GM19023 (cell line): ENCODE results near the gene PANK4.

Source experiments
- ATAC-seq: cut with Tn5 transposase; IDR thresholded peaks from one replicate; pipeline ENCODE4 v1.9.1; 2021; ENCODE audit warnings: mild to moderate bottlenecking, moderate library complexity; ENCODE audit not compliant: unreplicated experiment

PANK4 gene

DNA sequence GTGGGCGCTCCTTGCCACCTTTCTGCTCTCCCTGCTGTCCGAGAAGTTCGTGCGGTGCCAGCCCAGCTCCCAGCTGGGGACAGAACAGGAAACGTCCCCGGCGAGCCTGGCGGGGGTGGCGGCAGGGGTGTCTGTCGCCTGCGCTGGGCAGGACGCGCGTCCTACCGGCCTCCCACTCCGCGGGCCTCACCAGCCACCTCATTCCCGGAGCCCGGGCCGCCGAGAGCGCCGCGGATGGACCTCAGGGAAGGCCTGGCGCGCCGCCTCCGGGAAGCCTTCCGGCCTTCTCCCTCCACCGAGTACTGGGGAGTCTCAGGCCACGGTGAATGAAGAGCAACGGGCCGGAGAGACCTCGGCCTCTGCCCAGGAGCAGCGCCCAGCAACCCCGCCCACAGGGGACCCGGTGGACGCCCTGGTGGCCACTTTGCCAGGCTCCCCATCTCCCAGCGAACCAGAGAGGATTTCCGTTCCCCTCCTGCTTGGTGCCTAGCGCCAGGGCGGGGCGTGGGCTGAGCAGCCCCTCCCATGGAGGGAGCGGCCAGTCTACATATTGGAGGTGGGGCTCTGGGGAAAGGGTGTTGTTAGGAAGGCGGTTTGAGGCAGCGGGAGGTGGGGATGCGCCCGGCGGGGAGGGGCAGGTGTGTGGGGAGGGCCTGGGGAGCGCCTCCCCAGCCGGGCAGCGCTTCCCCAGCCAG lies 20.3 kb upstream of the PANK4 start:
- ATAC-seq, result peak; percentile 29

DNA sequence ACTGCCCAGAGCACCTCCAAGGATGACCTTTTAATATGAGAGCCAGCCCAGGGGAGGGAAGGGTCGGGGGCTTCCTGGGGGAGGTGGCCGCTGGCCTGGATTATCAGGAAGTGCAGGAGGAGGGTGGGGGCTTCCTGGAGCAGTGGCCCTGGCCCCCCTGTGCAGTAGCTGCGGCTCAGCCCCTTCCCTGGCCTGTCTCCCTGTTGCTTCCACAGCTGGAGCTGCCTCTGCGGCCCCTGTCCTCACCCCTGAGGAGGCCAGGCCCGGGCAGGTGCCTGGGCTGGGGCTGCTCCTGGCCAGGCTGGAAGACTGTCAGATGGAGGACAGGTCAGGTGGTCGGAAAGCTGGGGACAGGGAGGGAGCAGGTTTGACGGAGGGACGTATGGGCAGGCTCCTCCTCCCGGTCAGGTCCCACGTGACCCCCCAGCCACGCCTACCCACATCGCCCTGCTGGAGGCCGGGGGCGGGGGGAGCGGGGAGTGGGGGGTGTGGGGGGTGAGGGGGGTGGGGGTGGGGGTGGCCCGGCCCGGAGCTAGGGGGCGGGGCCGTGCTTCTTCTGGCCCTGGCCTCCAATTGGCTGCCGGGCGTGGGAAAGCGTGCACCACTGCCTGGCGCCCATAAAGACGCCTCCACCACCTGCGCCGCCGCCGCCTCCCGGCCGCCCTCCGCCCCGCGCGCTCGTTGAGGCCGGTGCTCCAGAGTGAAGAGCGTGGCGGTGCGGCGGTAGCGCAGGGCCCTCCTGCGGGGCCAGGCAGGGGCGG lies 19.5 kb upstream of the PANK4 start:
- ATAC-seq, result peak; percentile 38

DNA sequence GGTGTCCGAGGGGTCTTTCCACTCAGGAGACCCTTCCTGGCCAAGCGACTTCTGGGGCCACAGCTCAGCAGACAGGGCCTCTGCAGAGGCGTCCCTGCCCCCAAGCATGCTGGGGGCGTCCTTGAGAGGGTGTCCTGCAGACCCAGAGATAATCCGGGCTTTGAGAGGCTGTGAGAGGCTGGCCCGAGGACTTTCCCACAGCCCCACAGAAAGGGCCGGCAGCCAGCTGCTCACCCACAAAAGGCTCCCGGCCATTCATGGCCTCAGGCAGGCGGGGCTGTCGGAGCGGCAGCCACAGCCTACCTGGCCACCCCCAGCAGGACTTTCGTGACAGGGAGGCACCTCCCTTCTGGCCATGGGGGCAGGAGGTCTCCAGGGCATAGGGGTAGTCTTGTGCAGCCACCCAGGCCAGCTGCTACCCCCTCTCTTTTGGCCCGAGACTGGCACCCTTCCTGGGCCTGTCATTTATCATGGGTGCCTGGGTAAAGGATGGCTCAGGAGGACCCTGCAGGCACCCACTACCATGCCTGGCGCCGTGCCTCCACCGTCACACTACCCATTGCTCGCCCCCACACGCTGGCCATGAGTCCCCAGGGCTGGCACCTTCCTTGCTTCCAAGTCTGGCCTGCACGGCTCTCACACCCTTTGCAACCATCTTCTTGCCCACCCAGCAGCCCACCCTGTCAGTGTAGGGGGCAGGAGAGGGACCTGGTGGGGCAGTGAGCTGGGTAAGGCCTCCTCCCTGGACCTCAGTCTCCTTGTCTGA lies 18.7 kb upstream of the PANK4 start:
- ATAC-seq, result no peak

DNA sequence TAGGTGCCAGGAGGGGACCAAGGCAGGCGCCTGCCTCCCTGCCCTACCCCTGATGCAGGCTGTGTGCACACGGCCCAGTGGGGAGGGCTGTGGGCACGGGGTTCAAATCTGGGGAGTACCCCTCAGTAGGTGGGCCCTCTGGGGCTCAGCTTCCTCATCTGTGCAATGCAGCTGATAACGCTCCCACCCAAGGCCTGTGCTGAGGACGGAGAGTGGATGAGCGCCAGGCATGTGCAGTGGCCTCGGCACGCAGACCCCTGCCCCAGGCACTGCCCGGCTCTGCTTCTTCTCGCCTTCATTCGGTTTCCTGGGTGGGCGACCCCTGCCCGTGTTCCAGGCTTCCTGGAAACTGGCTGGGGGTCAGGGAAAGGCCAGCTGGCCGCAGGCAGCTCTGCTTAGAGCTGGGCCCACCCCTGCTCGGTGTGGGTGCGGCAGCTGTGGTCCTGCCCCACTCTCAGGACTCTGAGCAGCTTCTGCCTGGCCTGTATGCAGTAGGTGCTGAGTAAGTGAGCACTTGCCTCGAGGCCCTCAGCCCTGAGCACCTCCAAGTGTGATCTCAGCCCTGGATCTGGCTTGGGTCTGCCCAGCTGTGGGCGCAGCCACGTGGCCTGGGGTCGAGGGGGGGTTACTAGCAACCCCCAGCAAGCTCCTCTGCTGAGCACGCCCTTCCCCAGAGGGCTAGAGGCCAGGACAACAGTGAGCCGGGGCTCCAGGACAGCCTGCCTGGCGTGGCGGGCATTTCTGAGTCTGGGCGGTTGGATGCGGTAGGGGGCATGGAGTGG lies 17.9 kb upstream of the PANK4 start:
- no peak for ATAC-seq

DNA sequence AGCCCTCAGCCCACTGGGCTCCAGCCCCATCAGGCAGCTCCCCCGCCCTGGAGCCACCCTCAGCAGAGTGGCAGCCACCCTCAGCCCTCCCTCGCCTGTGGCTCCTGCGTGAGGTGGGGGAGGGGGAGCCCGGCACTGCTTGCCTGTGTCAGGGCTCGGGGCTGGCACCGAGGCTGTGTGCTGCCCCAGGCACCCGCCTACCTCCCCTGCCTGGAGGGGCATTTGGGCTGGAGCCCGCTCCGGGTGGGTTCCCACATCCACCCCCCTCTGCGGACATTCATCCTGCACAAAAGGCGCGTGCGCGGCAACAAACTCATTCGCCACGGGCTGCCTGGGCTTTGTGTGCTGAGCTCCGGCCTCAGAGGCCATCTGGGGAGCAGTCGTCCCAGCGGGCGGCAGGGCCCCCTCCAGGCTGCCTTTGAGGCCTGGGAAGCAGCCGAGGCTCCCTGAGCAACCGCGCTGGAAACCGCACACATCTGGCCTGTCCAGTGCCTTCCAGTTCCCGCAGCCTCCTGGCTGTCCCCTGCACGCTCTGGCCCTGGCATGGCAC lies 17.2 kb upstream of the PANK4 start:
- no peak for ATAC-seq

DNA sequence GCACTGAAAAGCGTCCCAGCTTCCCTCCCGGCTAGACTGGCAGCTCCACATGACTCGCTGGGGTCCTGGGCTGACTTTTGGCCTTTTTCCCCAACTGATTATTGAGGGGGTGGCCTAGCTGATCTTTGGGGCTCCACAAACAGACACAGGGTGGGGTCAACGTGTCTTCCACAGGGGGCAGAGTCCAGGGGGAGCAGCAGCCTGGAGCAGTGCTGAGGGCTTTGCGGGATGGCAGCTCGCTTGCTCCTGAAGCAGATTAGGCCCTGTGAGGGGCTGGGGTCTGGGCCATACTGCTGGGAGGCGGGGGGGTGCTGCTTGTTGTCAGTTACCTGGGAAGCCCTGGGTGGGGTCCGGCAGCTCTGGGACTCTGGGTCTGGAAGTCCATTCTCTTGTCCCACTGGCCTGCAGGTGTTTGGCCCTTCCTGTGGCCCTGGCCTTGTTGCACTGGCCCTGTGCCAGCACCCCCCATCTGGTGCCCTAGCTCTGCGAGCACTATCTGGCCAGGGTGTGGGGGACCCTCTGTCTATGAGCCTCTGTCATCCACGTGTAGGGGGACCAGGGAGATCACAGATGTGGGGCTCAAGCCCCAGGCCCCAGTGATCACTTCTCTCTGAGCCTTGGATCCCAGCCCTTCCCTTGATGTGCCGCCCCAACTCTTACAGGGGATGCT lies 16.0 kb upstream of the PANK4 start:
- no peak for ATAC-seq

DNA sequence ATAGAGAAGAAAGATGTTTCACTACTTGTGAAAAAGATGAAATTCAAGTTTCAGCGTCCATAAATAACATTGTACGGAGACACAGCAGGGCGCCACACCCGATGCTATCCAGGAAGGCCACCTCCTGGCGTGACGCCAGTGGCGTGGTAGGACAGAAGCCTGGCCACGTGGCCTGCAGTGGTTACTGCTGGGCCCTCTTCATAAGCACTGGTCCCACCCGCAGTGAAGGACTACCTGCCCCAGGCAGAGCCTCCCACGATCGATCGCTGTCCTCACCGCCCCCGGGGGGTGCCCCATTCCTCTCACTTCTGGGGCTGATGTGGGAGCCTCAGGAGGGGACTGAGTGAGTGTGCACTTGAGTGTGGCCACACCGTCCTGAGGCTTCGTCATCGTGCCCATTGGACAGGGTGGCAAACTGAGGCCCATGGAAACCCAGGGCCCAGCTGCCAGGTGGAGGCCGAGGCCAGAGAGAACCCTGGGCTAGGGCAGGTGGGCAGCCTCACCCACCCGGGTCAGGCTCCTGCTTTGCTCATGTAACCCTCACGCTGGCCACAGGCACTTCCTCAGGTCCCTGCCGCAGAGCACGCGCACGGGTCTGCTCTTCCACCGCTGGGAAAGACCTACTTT lies 15.3 kb upstream of the PANK4 start:
- ATAC-seq, result no peak

DNA sequence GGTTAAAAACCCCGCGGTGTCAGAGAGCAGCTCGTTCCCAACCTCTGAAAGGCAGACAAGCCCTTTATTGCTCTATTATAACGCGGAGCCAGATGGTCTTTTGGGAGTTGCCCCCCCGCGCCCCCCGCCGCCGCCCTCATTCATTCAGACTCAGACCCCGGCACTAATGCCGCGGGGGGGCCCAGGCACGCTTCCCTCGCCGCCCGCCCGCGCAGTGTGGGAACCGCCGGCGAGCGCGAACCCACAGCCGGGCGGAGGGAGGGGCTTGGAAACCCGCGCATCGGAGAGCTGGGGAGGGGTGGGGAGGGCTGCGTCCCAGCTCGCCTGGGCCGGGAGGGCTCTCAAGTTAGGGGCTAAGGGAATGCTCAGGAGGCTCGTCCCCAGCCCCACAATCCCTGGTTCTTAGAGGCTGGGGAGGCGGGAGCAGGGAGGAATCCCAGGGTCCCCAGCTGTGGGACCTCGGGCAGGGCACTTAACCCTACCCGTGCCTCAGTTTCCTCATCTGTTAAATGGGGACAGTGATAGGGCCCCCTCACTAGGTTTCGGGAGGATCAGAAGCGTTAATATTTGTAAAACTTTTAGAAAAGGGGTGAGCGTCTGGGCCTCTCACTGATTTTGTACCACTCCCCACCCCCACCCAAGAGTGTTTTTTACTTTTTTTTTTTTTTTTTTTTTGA lies 14.6 kb upstream of the PANK4 start:
- ATAC-seq, result no peak

DNA sequence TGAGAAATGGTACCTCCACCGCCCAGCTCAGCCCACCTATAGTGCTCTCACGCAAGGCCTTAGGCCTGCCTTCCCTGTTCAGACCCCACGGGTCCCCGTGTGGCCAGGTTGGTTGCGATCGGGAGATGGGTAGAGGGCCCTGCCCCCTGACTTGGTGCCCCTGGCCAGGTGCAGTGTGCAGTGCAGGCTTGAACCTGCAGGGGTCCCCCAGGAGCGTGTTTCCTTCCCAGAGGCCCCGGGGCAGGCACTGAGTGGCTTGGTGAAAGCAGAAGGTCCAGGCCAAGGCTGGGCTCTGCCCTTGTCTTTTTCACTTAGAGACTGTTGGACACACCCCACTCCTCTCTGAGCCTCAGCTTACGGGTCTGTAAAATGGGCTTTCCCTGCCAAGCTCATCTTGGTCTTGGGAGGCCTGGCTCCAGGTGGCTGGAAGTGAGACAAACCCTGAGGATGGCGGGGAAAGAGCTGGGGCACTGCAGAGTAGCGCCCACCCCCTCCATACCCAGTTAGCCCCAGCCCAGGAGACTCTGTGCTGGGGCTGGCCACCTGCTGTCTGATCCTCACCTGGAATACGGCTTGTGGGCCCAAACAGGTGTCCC lies 13.0 kb upstream of the PANK4 start:
- ATAC-seq, result no peak

DNA sequence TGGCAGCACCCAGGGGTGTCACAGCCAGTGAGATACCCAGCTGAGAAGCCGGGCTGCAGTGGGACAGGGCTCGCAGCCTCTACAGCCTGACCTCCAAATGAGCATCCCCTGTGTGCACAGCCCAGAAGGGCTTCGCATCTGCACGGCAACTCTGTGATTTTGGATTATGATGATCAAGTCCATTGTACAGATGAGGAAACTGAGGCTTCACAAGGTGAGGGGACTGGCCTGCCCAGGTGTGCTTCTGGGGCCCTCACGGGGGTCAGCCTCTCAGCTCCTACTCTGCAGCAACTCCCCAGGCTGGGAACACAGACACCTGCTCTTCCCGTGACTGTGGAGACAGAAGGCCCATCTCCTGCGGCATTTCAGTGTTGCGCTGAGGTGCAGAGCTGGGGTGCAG lies 12.5 kb upstream of the PANK4 start:
- ATAC-seq, result no peak

DNA sequence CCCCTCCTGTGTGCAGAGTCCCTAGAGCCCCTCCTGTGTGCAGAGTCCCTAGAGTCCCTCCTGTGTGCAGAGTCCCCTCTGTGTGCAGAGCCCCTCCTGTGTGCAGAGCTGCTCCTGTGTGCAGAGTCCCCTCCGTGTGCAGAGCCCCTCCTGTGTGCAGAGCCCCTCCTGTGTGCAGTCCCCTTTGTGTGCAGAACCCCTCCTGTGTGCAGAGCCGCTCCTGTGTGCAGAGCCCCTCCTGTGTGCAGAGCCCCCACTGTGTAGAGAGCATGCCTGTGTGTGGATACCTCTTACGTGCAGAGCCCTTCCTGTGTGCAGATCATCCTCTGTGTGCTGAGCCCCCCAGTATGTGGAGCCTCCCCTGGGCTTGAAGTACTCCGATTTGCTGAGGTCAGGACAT lies 12.0 kb upstream of the PANK4 start:
- ATAC-seq, result no peak

DNA sequence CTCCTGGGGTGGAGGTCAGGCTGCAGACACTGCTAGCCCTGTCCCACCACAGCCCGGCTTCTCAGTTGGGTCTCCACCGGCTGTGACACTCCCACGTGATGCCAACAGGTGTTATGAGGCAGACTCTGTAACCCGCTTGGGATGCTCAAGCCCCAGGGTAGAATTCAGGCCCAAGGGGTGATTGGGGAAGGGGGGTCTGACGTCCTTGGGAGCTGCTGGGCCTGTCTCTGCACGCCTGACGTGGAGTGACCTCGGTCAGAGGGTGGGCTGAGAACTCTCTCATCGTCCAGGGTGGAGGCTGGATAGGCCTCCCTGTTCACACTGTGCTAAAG lies 11.4 kb upstream of the PANK4 start:
- ATAC-seq, result no peak

DNA sequence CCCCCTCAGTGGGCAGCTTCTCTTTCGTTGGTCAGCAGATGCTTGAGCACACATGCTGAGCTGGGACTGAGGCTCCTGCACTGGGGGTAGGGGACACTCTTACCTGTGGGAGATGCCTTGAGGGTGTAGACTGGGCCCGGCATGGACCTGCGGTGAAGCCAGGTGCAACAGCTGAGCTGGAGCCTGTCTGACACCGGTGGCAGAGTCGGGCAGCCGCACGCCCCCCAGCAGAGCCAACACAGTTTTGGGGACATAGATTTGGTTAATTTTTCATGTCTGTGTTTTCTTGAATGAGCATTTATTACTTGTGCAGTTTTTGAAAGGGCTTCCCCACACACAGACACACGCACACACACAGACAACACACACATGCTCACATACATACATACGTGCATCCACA lies 9.6 kb upstream of the PANK4 start:
- no peak for ATAC-seq

DNA sequence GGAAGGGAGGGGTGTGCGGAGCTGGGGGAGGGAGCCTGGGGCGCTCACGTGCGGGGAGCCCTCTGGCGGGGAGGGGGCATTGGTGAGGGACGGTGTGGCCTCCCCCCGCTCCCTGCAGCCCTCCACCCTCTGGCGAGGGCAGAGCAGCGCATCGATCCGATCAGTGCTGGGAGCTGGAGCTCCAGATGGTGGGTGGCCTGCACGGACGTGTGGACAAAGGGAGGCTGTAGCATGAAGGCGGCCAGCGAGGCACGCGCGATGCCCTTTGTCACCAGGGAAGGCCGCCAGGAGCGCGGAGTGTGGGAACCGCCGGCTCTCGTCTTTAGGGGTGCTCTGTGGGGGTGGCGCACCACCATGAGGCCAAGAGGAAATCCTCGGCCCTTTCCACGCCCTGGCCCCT lies 9.1 kb upstream of the PANK4 start:
- ATAC-seq, result no peak

DNA sequence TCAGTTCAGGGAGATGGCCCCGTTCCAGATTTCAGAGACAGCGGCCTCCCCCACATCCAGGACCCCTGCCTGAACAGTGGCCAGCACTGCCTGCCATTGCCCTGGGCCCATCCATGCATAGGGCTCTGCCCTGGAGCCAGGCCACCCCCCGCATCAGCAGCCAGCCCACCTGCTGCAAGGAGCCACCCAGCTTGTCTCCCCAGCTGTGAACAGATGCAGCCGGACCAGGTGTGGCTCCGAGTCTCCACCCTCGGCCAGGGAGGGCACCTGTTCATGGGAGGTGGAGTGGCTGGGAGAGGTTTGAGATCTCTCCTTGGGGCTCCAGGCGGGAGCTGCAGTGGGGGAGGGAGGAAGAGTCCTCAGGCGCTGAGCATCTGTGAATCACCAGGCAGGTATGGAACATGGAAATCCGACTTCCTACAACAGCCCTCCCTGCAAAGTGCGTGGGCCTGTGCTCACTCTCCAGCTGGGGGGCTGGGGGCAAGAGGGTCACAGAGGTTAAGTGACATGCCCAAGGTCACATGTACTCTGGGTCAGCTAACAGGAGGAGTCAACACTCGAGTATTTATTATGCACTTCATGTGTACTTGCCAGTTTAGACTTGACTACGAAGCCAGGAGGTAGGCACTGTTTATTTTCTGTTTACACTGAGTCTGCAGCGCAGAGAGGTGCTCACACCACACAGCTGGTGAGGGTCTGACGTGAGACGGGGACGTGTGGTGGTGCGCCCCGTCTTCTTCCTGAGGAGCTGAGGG lies 8.5 kb upstream of the PANK4 start:
- ATAC-seq, result no peak

DNA sequence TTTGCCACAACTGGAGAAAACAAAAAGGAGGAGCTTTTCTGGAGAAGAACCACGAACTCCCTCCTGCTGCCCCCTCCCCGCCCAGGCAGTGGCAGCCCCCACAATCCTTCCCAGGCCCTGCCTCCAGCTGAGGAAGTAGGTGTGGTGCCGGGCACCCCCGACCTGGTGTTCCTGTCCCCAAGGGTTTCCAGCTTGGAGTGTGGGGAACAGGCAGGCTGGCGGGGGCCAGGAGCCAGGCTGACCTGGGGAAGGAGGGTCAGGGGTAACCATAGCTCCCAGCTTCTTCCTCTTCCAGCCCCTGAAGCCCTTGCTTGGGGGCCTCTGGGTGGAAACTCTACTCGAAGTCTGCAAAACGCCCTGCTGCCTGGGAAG lies 7.9 kb upstream of the PANK4 start:
- ATAC-seq, result no peak

DNA sequence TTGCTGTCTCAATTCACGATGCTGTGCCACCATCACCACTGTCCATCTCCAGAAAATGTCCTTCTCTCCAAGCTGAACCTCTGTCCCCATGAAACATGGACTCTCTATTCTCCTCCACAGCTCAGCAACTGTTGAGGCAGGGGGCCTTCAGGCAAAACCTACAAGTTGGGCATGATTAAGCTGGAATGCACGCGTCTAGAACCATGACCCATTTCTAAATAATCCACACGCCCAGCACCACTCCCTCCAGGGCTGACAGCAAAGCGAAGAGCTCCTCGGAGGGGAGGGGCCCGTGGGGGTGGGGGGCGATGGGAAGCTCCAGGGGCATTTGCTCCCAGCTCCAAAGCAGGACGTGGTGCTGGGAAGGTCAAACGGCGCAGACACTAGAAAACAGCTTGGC lies 7.0 kb upstream of the PANK4 start:
- ATAC-seq, result no peak

DNA sequence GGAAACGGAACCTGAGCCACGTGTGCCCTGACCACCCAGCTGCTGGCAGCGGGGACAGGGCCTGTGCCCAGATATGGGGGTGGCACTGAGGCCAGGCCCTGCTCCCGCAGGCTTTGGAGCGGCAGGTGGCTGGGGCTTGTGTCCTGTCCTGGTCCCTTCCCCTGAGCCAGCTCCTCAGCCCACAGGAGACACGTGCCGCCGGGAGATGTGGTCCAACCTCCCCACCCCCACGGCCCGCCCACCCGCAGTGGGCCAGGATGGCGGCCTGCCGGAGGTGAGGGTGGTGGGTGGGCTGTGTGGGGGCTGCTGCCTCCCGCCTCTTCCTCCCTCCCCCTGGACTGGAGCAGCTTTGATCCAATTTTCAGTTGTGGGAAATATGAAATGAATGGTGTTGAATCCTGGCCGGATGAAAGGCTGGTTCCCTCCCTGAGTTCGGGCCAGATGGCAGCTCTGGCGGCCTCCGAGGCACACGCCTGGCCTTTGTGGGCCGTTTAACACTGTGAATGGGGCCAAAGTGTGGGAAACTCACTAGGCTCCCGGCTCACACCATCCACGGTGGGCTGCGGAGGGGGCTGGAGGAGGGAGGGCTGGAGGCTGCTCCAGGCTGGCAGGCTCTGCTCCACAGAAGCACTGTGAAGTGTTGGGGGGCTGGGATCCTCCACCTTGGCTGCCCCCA lies 6.2 kb upstream of the PANK4 start:
- no peak for ATAC-seq
